ENCODE data around the gene KIF4B. TPM values are rescaled to one million over a fixed set of nuclear protein-coding genes. Genes with fewer than 3 reads are reported as not detected.
A peak's percentile ranks its signal among the peaks of the same experiment; 100 is the strongest.

Gene KIF4B
- polyA plus RNA-seq, 1 of the 3 experiments (the other 2 are of a cell fraction), result 0.02 TPM

- Histone ChIP-seq H3K36me3 (replicated peaks in 1 of 2; ENCODE audit: control insufficient read depth in 1 of 2, insufficient read depth in 2 of 2, low read length in 1 of 2) (peaks cover 31 to 32% of the 10 kb centered on the region in 2 experiments), H3K27ac (ENCODE audit: low read depth in 2 of 2, low read length in 1 of 2) (no peak overlapping the region), H3K27me3 (ENCODE audit: insufficient read depth) (no peaks in the 10 kb centered on the region), H3K4me1 (ENCODE audit: control insufficient read depth in 1 of 2, insufficient read depth in 2 of 2, low read depth in 1 of 2, low read length in 1 of 2) (peaks cover 0 to under 1% of the 10 kb centered on the region in 2 experiments; a peak in 1 of 4 replicates), H3K9ac (no peak overlapping the region), H3K9me3 (no peaks in the 10 kb centered on the region), H2AFZ (ENCODE audit: low read depth) (no peak overlapping the region), H3F3A (replicated peaks; ENCODE audit: insufficient read depth) (peaks cover 6% of the 10 kb centered on the region), H3K9me2 (no peaks in the 10 kb centered on the region), H3K4me2 (no peak overlapping the region), H4K20me1 (ENCODE audit: insufficient read depth) (no peaks in the 10 kb centered on the region), H3K79me2 (ENCODE audit: insufficient read depth) (no peaks in the 10 kb centered on the region), H3K4me3 (ENCODE audit: low read depth in 2 of 2, low read length in 1 of 2) (no peak overlapping the region; a peak in 1 of 4 replicates)
- WGBS (ENCODE audit: low lambda C conversion rate), result 79% methylated on average over 5 of the region's 5 CpGs
- DNase-seq, result peak; percentile 30
- no peak for TF ChIP-seq RXRA (IDR thresholded peaks at IDR 0.05; ENCODE audit: borderline replicate concordance, low read depth)
- no peak for TF ChIP-seq EP300 (IDR thresholded peaks at IDR 0.05; ENCODE audit: borderline replicate concordance in 1 of 2, low read depth in 1 of 2, low read length in 1 of 2)
- no peak for TF ChIP-seq YY1 (IDR thresholded peaks at IDR 0.05; ENCODE audit: low read depth)
- TF ChIP-seq USF2 (IDR thresholded peaks at IDR 0.05; ENCODE audit: borderline replicate concordance, low read depth, low read length), result no peak
- no peak for TF ChIP-seq CHD2 (IDR thresholded peaks at IDR 0.05; ENCODE audit: low read length, partially characterized antibody)
- TF ChIP-seq POLR2AphosphoS5 (IDR thresholded peaks at IDR 0.05; ENCODE audit: low read depth, low read length), result no peak
- no peak for TF ChIP-seq TCF12 (IDR thresholded peaks at IDR 0.05)
- TF ChIP-seq MXI1 (IDR thresholded peaks at IDR 0.05; ENCODE audit: low read depth, low read length), result no peak
- peak; percentile 69 for TF ChIP-seq CTCF (IDR thresholded peaks at IDR 0.05)
- TF ChIP-seq RFX5 (IDR thresholded peaks at IDR 0.05; ENCODE audit: low read length), result no peak
- no peak for TF ChIP-seq MEF2A (IDR thresholded peaks at IDR 0.05; ENCODE audit: borderline replicate concordance, low read depth)
- peak; percentile 11; the same call in 1 of the 2 replicates for TF ChIP-seq SMC3 (IDR thresholded peaks at IDR 0.05; ENCODE audit: low read depth, low read length)
- TF ChIP-seq, protein P1, sequence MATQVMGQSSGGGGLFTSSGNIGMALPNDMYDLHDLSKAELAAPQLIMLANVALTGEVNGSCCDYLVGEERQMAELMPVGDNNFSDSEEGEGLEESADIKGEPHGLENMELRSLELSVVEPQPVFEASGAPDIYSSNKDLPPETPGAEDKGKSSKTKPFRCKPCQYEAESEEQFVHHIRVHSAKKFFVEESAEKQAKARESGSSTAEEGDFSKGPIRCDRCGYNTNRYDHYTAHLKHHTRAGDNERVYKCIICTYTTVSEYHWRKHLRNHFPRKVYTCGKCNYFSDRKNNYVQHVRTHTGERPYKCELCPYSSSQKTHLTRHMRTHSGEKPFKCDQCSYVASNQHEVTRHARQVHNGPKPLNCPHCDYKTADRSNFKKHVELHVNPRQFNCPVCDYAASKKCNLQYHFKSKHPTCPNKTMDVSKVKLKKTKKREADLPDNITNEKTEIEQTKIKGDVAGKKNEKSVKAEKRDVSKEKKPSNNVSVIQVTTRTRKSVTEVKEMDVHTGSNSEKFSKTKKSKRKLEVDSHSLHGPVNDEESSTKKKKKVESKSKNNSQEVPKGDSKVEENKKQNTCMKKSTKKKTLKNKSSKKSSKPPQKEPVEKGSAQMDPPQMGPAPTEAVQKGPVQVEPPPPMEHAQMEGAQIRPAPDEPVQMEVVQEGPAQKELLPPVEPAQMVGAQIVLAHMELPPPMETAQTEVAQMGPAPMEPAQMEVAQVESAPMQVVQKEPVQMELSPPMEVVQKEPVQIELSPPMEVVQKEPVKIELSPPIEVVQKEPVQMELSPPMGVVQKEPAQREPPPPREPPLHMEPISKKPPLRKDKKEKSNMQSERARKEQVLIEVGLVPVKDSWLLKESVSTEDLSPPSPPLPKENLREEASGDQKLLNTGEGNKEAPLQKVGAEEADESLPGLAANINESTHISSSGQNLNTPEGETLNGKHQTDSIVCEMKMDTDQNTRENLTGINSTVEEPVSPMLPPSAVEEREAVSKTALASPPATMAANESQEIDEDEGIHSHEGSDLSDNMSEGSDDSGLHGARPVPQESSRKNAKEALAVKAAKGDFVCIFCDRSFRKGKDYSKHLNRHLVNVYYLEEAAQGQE (IDR thresholded peaks at IDR 0.05; ENCODE audit: low read depth, low read length), result no peak
- TF ChIP-seq, protein P2, sequence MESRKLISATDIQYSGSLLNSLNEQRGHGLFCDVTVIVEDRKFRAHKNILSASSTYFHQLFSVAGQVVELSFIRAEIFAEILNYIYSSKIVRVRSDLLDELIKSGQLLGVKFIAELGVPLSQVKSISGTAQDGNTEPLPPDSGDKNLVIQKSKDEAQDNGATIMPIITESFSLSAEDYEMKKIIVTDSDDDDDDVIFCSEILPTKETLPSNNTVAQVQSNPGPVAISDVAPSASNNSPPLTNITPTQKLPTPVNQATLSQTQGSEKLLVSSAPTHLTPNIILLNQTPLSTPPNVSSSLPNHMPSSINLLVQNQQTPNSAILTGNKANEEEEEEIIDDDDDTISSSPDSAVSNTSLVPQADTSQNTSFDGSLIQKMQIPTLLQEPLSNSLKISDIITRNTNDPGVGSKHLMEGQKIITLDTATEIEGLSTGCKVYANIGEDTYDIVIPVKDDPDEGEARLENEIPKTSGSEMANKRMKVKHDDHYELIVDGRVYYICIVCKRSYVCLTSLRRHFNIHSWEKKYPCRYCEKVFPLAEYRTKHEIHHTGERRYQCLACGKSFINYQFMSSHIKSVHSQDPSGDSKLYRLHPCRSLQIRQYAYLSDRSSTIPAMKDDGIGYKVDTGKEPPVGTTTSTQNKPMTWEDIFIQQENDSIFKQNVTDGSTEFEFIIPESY (IDR thresholded peaks at IDR 0.05; ENCODE audit: borderline replicate concordance, low read depth), result no peak
- no peak for TF ChIP-seq FOSL2 (IDR thresholded peaks at IDR 0.05; ENCODE audit: borderline replicate concordance, low read depth)
- peak; percentile 32; the same call in 1 of the 2 replicates for TF ChIP-seq RAD21 (IDR thresholded peaks at IDR 0.05; ENCODE audit: low read length)
- TF ChIP-seq EZH2phosphoT487 (IDR thresholded peaks at IDR 0.05; ENCODE audit: borderline replicate concordance, low read depth), result no peak
- TF ChIP-seq FOXM1 (IDR thresholded peaks at IDR 0.05; ENCODE audit: low read depth), result no peak
- ChIA-PET POLR2A (no interaction called here), CTCF (interaction anchor here (0.7 to 2.1 kb wide), 9 partner anchors 8 to 532 kb away, joined by 3 to 6 read pairs (median 3); no protein-coding TSS in a partner anchor)
Observed at GRCh38 chr5:154967421-154968024, 46.0 kb upstream of the KIF4B start.
